Calu3 (cell line): Measurements from ENCODE around the gene GRIK3. TPM values are rescaled to one million over a fixed set of nuclear protein-coding genes. Genes with fewer than 3 reads are reported as not detected.

Experiments used
- BruUV-seq: library from RNA; stranded (reverse); fragments of 400-500 nt; replicated peaks from 2 replicates; lab custom pipeline; 2021; lab: Mats Ljungman, UMichigan
- CTCF ChIA-PET: fragments of 300-600 bp; sonication (Branson Sonifier 250); formaldehyde crosslinking; loops from one replicate; lab custom pipeline; 2022; ENCODE audit warnings: antibody characterized with exemption; lab: Charles Lee
- DNase-seq: peaks from one replicate; pipeline ENCODE4 v3.0.0; 2022
- H3K27ac Mint-ChIP-seq: one replicate; pipeline ENCODE4 v1.8.0; 2022; ENCODE audit warnings: mixed read lengths; ENCODE audit not compliant: unreplicated experiment
- H3K27me3 Mint-ChIP-seq: one replicate; pipeline ENCODE4 v1.8.0; 2022; ENCODE audit warnings: mixed read lengths; ENCODE audit not compliant: unreplicated experiment
- H3K36me3 Mint-ChIP-seq: one replicate; pipeline ENCODE4 v1.8.0; 2022; ENCODE audit warnings: mild to moderate bottlenecking, moderate library complexity, mixed read lengths; ENCODE audit not compliant: insufficient read depth, unreplicated experiment
- H3K4me1 Mint-ChIP-seq: one replicate; pipeline ENCODE4 v1.8.0; 2022; ENCODE audit warnings: mild to moderate bottlenecking, low read depth, mixed read lengths; ENCODE audit not compliant: unreplicated experiment
- H3K4me3 Mint-ChIP-seq: one replicate; pipeline ENCODE4 v1.8.0; 2022; ENCODE audit warnings: mild to moderate bottlenecking, low read depth, moderate library complexity, mixed read lengths; ENCODE audit not compliant: unreplicated experiment
- H3K9me3 Mint-ChIP-seq: one replicate; pipeline ENCODE4 v1.8.0; 2022; ENCODE audit warnings: low read depth, mixed read lengths; ENCODE audit not compliant: unreplicated experiment
- intact Hi-C: fragments of 100-400 bp; cut with micrococcal nuclease; formaldehyde crosslinking; loops from one replicate; pipeline ENCODE4 v1.10.0; 2022; ENCODE audit not compliant: unreplicated experiment
- total RNA-seq: library from RNA; stranded (reverse); gene quantifications from 2 replicates; pipeline ENCODE4 v1.2.3, GENCODE V29; 2022
- TF ChIP-seq, protein P1 (sequence below): fragments of 200-600 bp; IDR thresholded peaks from one replicate; pipeline ENCODE4 v1.8.0; 2022; ENCODE audit warnings: antibody characterized with exemption; ENCODE audit not compliant: unreplicated experiment

Gene GRIK3
- total RNA-seq, 1 experiment from 2014 or later = not detected

DNA sequence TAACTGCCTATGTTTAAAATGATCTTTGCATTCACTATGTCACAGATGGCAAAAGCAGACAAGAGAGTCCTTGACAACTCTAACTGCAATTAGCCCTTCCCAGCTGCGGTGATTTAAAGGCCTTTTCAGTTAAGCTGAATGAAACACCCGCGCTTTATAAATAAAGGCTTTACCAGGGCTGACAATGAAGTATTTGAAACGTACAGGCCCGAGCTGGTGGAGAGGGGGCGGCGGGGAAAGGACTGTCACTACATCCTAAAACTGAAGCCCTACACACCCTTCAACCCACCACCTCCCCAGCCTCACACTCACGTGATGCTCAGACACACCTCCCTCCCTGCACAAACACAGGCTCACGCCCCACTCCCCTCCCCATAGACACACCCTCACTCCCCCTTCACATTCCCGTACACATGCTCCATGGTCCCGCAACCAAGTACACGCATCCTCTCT is 45.5 kb downstream of the GRIK3 start:
- peaks cover 95% of the 10 kb centered on the region for H3K27me3 Mint-ChIP-seq
- H3K27ac Mint-ChIP-seq = no peak overlapping the region
- BruUV-seq = no TSS peak
- CTCF ChIA-PET = no interaction called here
- H3K4me1 Mint-ChIP-seq = no peaks in the 10 kb centered on the region
- DNase-seq = no peak
- intact Hi-C loops = no loop called here
- H3K9me3 Mint-ChIP-seq = no peaks in the 10 kb centered on the region
- H3K4me3 Mint-ChIP-seq = no peak overlapping the region
- TF ChIP-seq, protein P1, sequence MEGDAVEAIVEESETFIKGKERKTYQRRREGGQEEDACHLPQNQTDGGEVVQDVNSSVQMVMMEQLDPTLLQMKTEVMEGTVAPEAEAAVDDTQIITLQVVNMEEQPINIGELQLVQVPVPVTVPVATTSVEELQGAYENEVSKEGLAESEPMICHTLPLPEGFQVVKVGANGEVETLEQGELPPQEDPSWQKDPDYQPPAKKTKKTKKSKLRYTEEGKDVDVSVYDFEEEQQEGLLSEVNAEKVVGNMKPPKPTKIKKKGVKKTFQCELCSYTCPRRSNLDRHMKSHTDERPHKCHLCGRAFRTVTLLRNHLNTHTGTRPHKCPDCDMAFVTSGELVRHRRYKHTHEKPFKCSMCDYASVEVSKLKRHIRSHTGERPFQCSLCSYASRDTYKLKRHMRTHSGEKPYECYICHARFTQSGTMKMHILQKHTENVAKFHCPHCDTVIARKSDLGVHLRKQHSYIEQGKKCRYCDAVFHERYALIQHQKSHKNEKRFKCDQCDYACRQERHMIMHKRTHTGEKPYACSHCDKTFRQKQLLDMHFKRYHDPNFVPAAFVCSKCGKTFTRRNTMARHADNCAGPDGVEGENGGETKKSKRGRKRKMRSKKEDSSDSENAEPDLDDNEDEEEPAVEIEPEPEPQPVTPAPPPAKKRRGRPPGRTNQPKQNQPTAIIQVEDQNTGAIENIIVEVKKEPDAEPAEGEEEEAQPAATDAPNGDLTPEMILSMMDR = no peak
- no peaks in the 10 kb centered on the region for H3K36me3 Mint-ChIP-seq

DNA sequence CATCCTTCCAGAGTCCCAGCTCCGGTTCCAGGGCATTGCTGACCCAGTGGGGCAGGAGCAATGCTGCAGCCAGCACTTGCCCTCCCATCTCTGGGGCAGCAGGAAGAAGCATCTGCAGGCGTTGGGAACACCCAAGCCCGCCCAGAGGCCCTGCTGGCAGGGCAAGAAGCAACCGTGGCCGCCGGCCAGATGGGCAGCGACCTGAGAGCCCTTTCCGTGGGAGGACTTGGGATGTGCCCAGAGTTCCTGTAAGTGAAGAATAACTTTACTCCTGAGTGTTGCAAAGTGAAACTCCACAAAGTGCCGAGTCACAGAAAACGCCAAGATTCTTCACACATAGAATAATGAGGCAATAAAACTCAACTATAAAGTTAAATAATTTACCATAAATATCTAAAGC is 46.0 kb downstream of the GRIK3 start:
- intact Hi-C loops = no loop called here
- TF ChIP-seq, protein P1 = no peak
- Mint-ChIP-seq H3K9me3 (no peaks in the 10 kb centered on the region), H3K4me1 (no peaks in the 10 kb centered on the region), H3K27ac (no peak overlapping the region), H3K4me3 (no peak overlapping the region), H3K27me3 (peaks cover 95% of the 10 kb centered on the region), H3K36me3 (no peaks in the 10 kb centered on the region)
- no peak for DNase-seq
- CTCF ChIA-PET = no interaction called here
- BruUV-seq = no TSS peak

DNA sequence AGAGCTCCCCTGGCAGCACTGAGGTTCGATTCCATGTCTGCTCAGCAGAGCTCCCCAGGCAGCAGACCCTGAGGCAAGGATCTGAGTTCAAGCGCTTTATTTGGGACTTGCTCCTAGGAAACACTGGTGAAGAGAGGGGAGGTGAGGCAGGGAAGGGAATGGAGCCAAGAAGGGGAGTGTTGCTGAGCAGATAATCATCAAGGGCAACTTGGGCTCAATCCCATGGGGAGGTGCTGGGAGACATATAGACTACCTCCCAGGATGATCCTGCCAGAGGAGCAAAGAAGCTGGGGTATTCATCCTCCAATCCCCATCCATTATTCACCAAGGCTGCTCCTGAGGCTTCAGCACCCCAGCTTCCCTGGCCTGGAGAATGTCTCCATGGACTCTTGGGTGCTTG is 47.0 kb downstream of the GRIK3 start:
- H3K27ac Mint-ChIP-seq = no peak overlapping the region
- H3K36me3 Mint-ChIP-seq = no peaks in the 10 kb centered on the region
- no peaks in the 10 kb centered on the region for H3K4me1 Mint-ChIP-seq
- BruUV-seq = no TSS peak
- intact Hi-C loops = no loop called here
- TF ChIP-seq, protein P1 = no peak
- H3K4me3 Mint-ChIP-seq = no peak overlapping the region
- peaks cover 95% of the 10 kb centered on the region for H3K27me3 Mint-ChIP-seq
- CTCF ChIA-PET = no interaction called here
- H3K9me3 Mint-ChIP-seq = no peaks in the 10 kb centered on the region
- DNase-seq = no peak

DNA sequence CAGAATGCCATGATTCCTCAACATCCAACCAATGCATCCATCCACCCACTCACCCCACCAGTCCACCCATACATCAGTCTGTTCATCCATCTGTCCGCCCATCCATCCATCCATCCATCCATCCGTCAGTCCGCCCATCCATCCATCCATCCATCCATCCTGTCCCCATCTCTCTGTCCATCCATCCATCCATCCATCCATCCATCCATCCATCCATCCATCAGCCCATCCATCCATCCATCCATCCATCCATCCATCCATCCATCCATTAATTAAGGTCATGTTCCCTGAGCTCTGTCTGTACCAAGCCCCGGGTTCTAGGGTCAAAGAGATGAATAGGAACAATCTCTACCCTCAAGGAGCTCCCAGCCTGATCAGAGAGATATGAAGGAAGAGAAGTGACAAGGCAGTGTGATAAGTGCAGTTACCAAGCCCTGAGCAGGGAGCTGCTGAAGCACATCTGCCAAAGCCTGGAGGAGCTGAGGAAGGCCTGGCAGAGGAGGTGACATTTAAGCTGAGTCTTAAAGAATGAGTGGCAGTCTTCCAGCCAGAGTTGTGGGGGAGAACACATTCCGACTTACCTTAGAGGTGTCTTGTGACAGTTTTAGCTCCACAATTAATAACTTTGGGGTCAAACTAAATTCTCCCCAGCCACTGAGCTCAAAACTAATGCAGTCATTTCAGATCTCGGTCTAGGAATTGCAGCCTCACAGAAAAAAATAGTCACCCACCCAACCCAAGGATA is 47.9 kb downstream of the GRIK3 start:
- no peak overlapping the region for H3K4me3 Mint-ChIP-seq
- intact Hi-C loops = no loop called here
- BruUV-seq = no TSS peak
- TF ChIP-seq, protein P1 = no peak
- H3K9me3 Mint-ChIP-seq = no peaks in the 10 kb centered on the region
- CTCF ChIA-PET = no interaction called here
- no peak overlapping the region for H3K27ac Mint-ChIP-seq
- no peak for DNase-seq
- no peaks in the 10 kb centered on the region for H3K4me1 Mint-ChIP-seq
- H3K36me3 Mint-ChIP-seq = no peaks in the 10 kb centered on the region
- H3K27me3 Mint-ChIP-seq = peaks cover 94% of the 10 kb centered on the region
